Testis (tissue), 3 donors: ENCODE results near the gene THRB. TPM values are rescaled to one million over a fixed set of nuclear protein-coding genes. Genes with fewer than 3 reads are reported as not detected.

Experiments used
- DNase-seq: peaks from one replicate; pipeline ENCODE4 v3.0.0-alpha.2; 2019
- H3K27ac ChIP-seq, 2 donors: fragments of 200-600 bp; sonication (generic); one replicate each; pipeline ENCODE4 v1.5.1; 2019
- H3K27me3 ChIP-seq: fragments of 200-600 bp; sonication (generic); one replicate; pipeline ENCODE4 v1.5.1; 2019
- H3K36me3 ChIP-seq: fragments of 200-600 bp; sonication (generic); one replicate; pipeline ENCODE4 v1.5.1; 2017; ENCODE audit warnings: low read depth; ENCODE audit errors: missing control alignments
- H3K4me1 ChIP-seq: fragments of 200-600 bp; sonication (generic); one replicate; pipeline ENCODE4 v1.5.1; 2019
- H3K4me3 ChIP-seq, 2 donors: fragments of 200-600 bp; sonication (generic); one replicate each; pipeline ENCODE4 v1.5.1; 2017 to 2019
- H3K9me3 ChIP-seq: fragments of 200-600 bp; sonication (generic); one replicate; pipeline ENCODE4 v1.5.1; 2017
- POLR2A ChIP-seq: fragments of 450-650 bp; IDR thresholded peaks from one replicate; pipeline ENCODE4 v1.6.1; 2017; ENCODE audit warnings: antibody characterized with exemption, mild to moderate bottlenecking, moderate library complexity
- WGBS, 2 donors: methylation state at CpG; one replicate each; pipeline ENCODE4 v1.1.5; 2018; 5-methylcytosine and 5-hydroxymethylcytosine counted together
- intact Hi-C: fragments of 100-400 bp; cut with DNase I; formaldehyde crosslinking; loops from one replicate; pipeline ENCODE4 v1.15.1; 2023; ENCODE audit warnings: low total_unique reads
- polyA plus RNA-seq: library from polyadenylated mRNA; stranded (reverse); fragments of 350-450 nt; fragmentation: Illumina TruSeq; extraction: RNeasy Lipid Tissue Mini Kit (QIAGEN cat#74804); gene quantifications from one replicate; pipeline ENCODE4 v1.2.3, GENCODE V29; 2014; ENCODE audit warnings: low read depth, low replicate concordance; ENCODE audit not compliant: insufficient read depth
- total RNA-seq, 2 donors: library from RNA; depleted of rRNA; stranded (reverse); fragments of >200 nt; gene quantifications; one replicate each; pipeline ENCODE4 v1.2.3, GENCODE V29; 2016
- TF ChIP-seq, protein P1 (sequence below), 3 experiments: fragments of 450-650 bp in 2 of 3; fragments of 200-600 bp in 1 of 3; sonication (generic) in 1 of 3; IDR thresholded peaks; one replicate each; pipeline ENCODE4 v1.5.1; 2016 to 2019; ENCODE audit warnings: antibody characterized with exemption in 3 of 3, mild to moderate bottlenecking in 2 of 3, moderate library complexity in 1 of 3

Gene THRB
- total and polyA plus RNA-seq, 3 donors from 2014 or later, result 1.3 to 2.0 (median 1.4) TPM

DNA sequence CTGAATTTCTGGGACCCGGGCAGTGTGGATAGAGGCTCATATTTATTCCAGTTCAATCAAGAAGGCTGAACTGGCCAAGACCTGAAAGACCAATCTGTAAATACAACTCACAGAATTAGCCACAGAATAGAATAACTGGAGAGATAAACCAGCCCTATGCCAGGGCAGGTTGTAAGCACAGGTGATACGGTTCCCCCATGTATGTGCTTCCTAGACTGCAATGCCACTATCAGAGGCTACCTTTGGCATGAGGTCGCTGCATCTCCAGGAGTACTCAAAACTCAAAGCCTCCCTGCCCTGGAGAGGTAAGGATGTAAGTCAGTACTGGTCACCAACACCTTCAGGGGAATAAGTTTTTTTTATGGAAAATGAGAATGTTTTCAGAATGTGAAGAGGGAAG is 314.0 kb downstream of the THRB start:
- WGBS, 2 donors, result 90 to 93% methylated on average over 3 of the region's 3 CpGs
- Histone ChIP-seq H3K27me3 (no peaks in the 10 kb centered on the region), H3K4me3 (no peak overlapping the region), H3K36me3 (no peaks in the 10 kb centered on the region), H3K9me3 (no peaks in the 10 kb centered on the region), H3K27ac (no peak overlapping the region), H3K4me1 (no peaks in the 10 kb centered on the region)
- intact Hi-C loops, result loop anchor here (10.0 kb wide), 1 partner anchor 54 kb away; no protein-coding TSS in a partner anchor
- DNase-seq, result no peak
- no peak for TF ChIP-seq POLR2A
- TF ChIP-seq, protein P1, sequence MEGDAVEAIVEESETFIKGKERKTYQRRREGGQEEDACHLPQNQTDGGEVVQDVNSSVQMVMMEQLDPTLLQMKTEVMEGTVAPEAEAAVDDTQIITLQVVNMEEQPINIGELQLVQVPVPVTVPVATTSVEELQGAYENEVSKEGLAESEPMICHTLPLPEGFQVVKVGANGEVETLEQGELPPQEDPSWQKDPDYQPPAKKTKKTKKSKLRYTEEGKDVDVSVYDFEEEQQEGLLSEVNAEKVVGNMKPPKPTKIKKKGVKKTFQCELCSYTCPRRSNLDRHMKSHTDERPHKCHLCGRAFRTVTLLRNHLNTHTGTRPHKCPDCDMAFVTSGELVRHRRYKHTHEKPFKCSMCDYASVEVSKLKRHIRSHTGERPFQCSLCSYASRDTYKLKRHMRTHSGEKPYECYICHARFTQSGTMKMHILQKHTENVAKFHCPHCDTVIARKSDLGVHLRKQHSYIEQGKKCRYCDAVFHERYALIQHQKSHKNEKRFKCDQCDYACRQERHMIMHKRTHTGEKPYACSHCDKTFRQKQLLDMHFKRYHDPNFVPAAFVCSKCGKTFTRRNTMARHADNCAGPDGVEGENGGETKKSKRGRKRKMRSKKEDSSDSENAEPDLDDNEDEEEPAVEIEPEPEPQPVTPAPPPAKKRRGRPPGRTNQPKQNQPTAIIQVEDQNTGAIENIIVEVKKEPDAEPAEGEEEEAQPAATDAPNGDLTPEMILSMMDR (IDR thresholded peaks at IDR 0.05), result no peak

DNA sequence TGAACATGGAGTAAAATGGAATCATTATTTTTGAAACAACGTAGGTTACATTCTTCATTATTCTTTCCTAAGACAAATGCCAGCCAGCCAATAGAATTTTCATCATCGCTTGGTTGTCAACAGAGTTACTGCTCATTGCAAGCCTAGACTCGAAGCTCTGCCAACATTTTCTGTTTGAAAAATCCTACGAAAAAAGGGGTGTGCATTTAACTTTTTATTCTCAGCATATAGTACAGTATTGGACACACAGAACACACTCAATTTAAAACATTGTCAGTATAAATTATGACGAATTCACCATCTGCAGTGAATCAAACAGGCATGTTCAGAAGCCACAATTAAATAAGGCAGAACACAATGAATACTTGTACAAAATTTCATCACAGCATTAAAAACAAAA is 317.4 kb downstream of the THRB start:
- no peak overlapping the region for H3K4me3 ChIP-seq
- no peak for DNase-seq
- intact Hi-C loops, result no loop called here
- no peak for TF ChIP-seq POLR2A
- TF ChIP-seq, protein P1 (IDR thresholded peaks at IDR 0.05), result no peak
- WGBS, 2 donors, result 72 to 81% methylated on average over 5 of the region's 5 CpGs
- no peaks in the 10 kb centered on the region for H3K4me1 ChIP-seq
- no peak overlapping the region for H3K27ac ChIP-seq
- H3K27me3 ChIP-seq, result no peaks in the 10 kb centered on the region
- H3K36me3 ChIP-seq, result no peaks in the 10 kb centered on the region
- no peaks in the 10 kb centered on the region for H3K9me3 ChIP-seq

DNA sequence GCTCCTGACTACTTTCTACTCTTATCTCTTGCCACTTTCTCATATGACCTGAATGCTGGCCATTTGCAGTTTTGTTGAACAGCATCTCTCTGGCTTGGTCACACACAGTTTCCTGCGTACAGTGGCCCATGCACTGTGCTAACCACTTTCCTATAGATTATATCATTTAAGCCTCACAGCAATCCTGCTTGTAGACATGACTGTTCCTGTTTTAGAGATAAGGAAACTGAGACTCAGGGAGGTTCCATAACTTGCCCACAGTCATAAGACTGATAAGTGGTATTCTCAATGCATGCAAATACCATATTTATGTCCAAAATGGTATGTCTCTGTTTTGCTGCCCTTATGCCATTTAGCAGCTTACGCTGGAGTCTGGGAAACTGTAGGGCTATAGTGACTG is 320.0 kb downstream of the THRB start:
- H3K9me3 ChIP-seq, result no peaks in the 10 kb centered on the region
- H3K4me3 ChIP-seq, result no peak overlapping the region
- WGBS, 2 donors, result 96 to 98% methylated on average over 2 of the region's 2 CpGs
- H3K27me3 ChIP-seq, result no peaks in the 10 kb centered on the region
- no peaks in the 10 kb centered on the region for H3K36me3 ChIP-seq
- no peak for DNase-seq
- intact Hi-C loops, result no loop called here
- TF ChIP-seq POLR2A, result no peak
- TF ChIP-seq, protein P1 (IDR thresholded peaks at IDR 0.05), result no peak
- H3K4me1 ChIP-seq, result no peaks in the 10 kb centered on the region
- no peak overlapping the region for H3K27ac ChIP-seq

DNA sequence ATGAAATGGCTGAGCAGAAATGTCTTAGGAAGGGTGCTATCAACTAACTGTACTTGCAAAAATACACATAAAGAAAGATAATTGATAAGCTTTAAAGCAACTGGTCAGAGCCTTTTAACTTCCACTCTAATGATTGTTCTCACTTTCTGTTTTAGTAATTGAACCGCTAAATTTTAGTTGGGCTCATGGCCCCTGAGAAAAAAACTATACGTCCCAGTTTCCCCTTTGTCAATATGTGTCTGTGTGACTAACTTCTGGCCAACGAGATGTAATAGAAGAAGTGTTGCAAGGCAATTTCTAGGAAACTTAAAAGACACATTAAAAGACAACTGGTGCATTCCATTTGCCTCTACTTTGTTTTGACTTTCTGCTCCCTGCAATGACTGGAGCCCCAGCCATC is 325.7 kb downstream of the THRB start:
- Histone ChIP-seq H3K4me1 (no peaks in the 10 kb centered on the region), H3K36me3 (no peaks in the 10 kb centered on the region), H3K27ac (no peak overlapping the region), H3K4me3 (no peak overlapping the region), H3K27me3 (no peaks in the 10 kb centered on the region), H3K9me3 (no peaks in the 10 kb centered on the region)
- intact Hi-C loops, result no loop called here
- DNase-seq, result no peak
- no peak for TF ChIP-seq POLR2A
- TF ChIP-seq, protein P1 (IDR thresholded peaks at IDR 0.05), result no peak
- 86 to 91% methylated on average over 3 of the region's 3 CpGs for WGBS, 2 donors

DNA sequence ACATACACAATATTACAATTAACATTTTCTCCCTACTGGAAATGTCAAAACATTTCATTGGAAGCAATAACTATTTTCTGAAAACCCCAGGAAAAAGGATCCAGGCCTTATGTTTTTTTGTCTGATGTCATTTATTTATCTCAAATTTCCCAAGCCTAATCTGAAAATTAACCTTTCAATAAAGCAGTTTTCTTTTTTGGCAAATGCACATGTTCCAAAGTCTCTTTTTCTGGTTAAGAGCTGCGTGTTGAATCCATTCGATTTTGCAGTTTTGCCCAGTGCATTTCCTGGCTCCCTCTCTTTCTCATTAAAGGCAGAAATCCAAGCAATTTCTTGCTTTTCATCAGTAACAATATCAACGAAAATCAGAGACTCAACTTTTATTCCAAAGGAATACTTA is 327.2 kb downstream of the THRB start:
- Histone ChIP-seq H3K36me3 (no peaks in the 10 kb centered on the region), H3K4me1 (no peaks in the 10 kb centered on the region), H3K27me3 (no peaks in the 10 kb centered on the region), H3K27ac (no peak overlapping the region), H3K4me3 (no peak overlapping the region), H3K9me3 (no peaks in the 10 kb centered on the region)
- no peak for DNase-seq
- intact Hi-C loops, result no loop called here
- WGBS, 2 donors, result 52 to 63% methylated on average over 3 of the region's 3 CpGs
- TF ChIP-seq POLR2A, result no peak
- TF ChIP-seq, protein P1 (IDR thresholded peaks at IDR 0.05), result no peak
